PFSK-1 (cell line): ENCODE results near the gene SPDEF.

Experiments used
- FOXP2 ChIP-seq: optimal IDR thresholded peaks from 2 replicates; pipeline ENCODE3; 2011; ENCODE audit warnings: borderline replicate concordance, control low read depth, inconsistent platforms; ENCODE audit not compliant: insufficient read depth; ENCODE audit errors: extremely low read length, extremely low read depth
- POLR2AphosphoS5 ChIP-seq: IDR thresholded peaks from 2 replicates; pipeline ENCODE4 v1.6.1; 2012; ENCODE audit warnings: low read depth, mild to moderate bottlenecking, control low read depth, low read length, moderate library complexity
- REST ChIP-seq, 2 experiments: IDR thresholded peaks; 2 replicates each; pipeline versions ENCODE4 v1.6.1 to v1.8.0; 2011 to 2012; ENCODE audit warnings: low read depth in 2 of 2, low read length in 2 of 2, control low read depth in 1 of 2, inconsistent platforms in 1 of 2, mild to moderate bottlenecking in 1 of 2, moderate library complexity in 1 of 2; ENCODE audit not compliant: insufficient read depth in 1 of 2
- SIN3A ChIP-seq: IDR thresholded peaks from 2 replicates; pipeline ENCODE4 v1.6.1; 2012; ENCODE audit warnings: mild to moderate bottlenecking, low read length, moderate library complexity, borderline replicate concordance; ENCODE audit not compliant: insufficient read depth
- TAF1 ChIP-seq: IDR thresholded peaks from 2 replicates; pipeline ENCODE4 v1.6.1; 2012; ENCODE audit warnings: low read length, control low read depth, borderline replicate concordance; ENCODE audit not compliant: insufficient read depth

- TF ChIP-seq POLR2AphosphoS5 = no peak
- no peak for TF ChIP-seq SIN3A
- TF ChIP-seq TAF1 = no peak
- TF ChIP-seq REST (IDR thresholded peaks at IDR 0.05; ENCODE audit: insufficient read depth in 1 of 2, low read depth in 2 of 2, low read length in 2 of 2) = no peak
- no peak for TF ChIP-seq FOXP2
Observed at GRCh38 chr6:34575326-34575725, 19.2 kb upstream of the SPDEF start.
